Activated CD4-positive, alpha-beta memory T cell treated with anti-CD3 and anti-CD28 coated beads for 36 hours (primary cell): ENCODE results near the gene ETFA. TPM values are rescaled to one million over a fixed set of nuclear protein-coding genes. Genes with fewer than 3 reads are reported as not detected.

Experiments
- CTCF ChIA-PET: fragments of 350-600 bp; sonication (Branson Sonifier 250); formaldehyde crosslinking; loops from one replicate; lab custom pipeline; 2021; ENCODE audit warnings: antibody characterized with exemption, inconsistent platforms; lab: Charles Lee
- POLR2A ChIA-PET: fragments of 350-600 bp; sonication (Branson Sonifier 250); formaldehyde crosslinking; loops from one replicate; lab custom pipeline; 2021; ENCODE audit warnings: antibody characterized with exemption; lab: Charles Lee
- DNase-seq: peaks from one replicate; pipeline ENCODE4 v3.0.0-alpha.2; 2020
- H3K27ac Mint-ChIP-seq: one replicate; pipeline ENCODE4 v1.8.0; 2021; ENCODE audit warnings: mixed read lengths
- H3K27me3 Mint-ChIP-seq: one replicate; pipeline ENCODE4 v1.8.0; 2021; ENCODE audit warnings: mixed read lengths
- H3K36me3 Mint-ChIP-seq: one replicate; pipeline ENCODE4 v1.8.0; 2021; ENCODE audit warnings: mixed read lengths
- H3K4me1 Mint-ChIP-seq: one replicate; pipeline ENCODE4 v1.8.0; 2021; ENCODE audit warnings: low read depth, mixed read lengths
- H3K4me3 Mint-ChIP-seq: one replicate; pipeline ENCODE4 v1.8.0; 2021; ENCODE audit warnings: mild to moderate bottlenecking, mixed read lengths
- H3K9me3 Mint-ChIP-seq: one replicate; pipeline ENCODE4 v1.8.0; 2021; ENCODE audit warnings: mixed read lengths
- intact Hi-C: fragments of 100-400 bp; cut with micrococcal nuclease; formaldehyde crosslinking; loops from one replicate; pipeline ENCODE4 v1.15.1; 2023
- total RNA-seq, 2 experiments: library from RNA; stranded (reverse); gene quantifications; one replicate each; pipeline ENCODE4 v1.2.3, GENCODE V29; 2021

Gene ETFA
- total RNA-seq, 2 experiments from 2014 or later: 169 to 173 TPM

- ChIA-PET CTCF (no interaction called here), POLR2A (no interaction called here)
- Mint-ChIP-seq H3K36me3 (no peaks in the 10 kb centered on the region), H3K9me3 (no peaks in the 10 kb centered on the region), H3K4me3 (peak overlapping the region; percentile 73), H3K4me1 (peaks cover 57% of the 10 kb centered on the region), H3K27me3 (peaks cover 77% of the 10 kb centered on the region), H3K27ac (no peak overlapping the region)
- intact Hi-C loops: loop anchor here (10.0 kb wide), 1 partner anchor 155 kb away; no protein-coding TSS in a partner anchor
- no peak for DNase-seq
These were observed 28.3 kb upstream of the ETFA start for GRCh38 chr15:76339305-76340197.

- POLR2A ChIA-PET: no interaction called here
- DNase-seq: no peak
- H3K4me1 Mint-ChIP-seq: peaks cover 57% of the 10 kb centered on the region
- peaks cover 76% of the 10 kb centered on the region for H3K27me3 Mint-ChIP-seq
- H3K36me3 Mint-ChIP-seq: no peaks in the 10 kb centered on the region
- H3K27ac Mint-ChIP-seq: no peak overlapping the region
- peak overlapping the region; percentile 14 for H3K4me3 Mint-ChIP-seq
- CTCF ChIA-PET: no interaction called here
- intact Hi-C loops: loop anchor here (10.0 kb wide), 1 partner anchor 154 kb away; no protein-coding TSS in a partner anchor
- H3K9me3 Mint-ChIP-seq: no peaks in the 10 kb centered on the region
These were observed 27.4 kb upstream of the ETFA start for GRCh38 chr15:76338486-76339304.

GRCh38 chr15:76337696-76338485 lies 26.6 kb upstream of the ETFA start:
- DNase-seq: no peak
- Mint-ChIP-seq H3K9me3 (no peaks in the 10 kb centered on the region), H3K36me3 (no peaks in the 10 kb centered on the region), H3K4me3 (no peak overlapping the region), H3K27ac (no peak overlapping the region), H3K27me3 (peaks cover 69% of the 10 kb centered on the region), H3K4me1 (peaks cover 53% of the 10 kb centered on the region)
- intact Hi-C loops: loop anchor here (2.0 to 10.0 kb wide), 2 partner anchors 27 to 153 kb away; partner anchors contain the start of gene ETFA
- POLR2A ChIA-PET: no interaction called here
- CTCF ChIA-PET: no interaction called here

- POLR2A ChIA-PET: no interaction called here
- H3K27me3 Mint-ChIP-seq: peaks cover 72% of the 10 kb centered on the region
These were observed 25.9 kb upstream of the ETFA start for GRCh38 chr15:76337059-76337695.

GRCh38 chr15:76336254-76337058 lies 25.2 kb upstream of the ETFA start, which contains the start of gene ISL2:
ISL2 (plus strand) TSS chr15:76336773; CDS start chr15:76336884, 111 bp downstream.
- peak; percentile 87 for DNase-seq
- peaks cover 65% of the 10 kb centered on the region for H3K27me3 Mint-ChIP-seq
- POLR2A ChIA-PET: interaction anchor here (0.6 to 1.7 kb wide), 3 partner anchors 9 to 920 kb away, joined by 3 to 5 read pairs (median 5); partner anchors contain the start of gene ETFA
- H3K27ac Mint-ChIP-seq: no peak within 1 kb of the TSS
- H3K4me3 Mint-ChIP-seq: peak within 1 kb of the TSS; percentile 49
- no peaks in the 10 kb centered on the region for H3K36me3 Mint-ChIP-seq
- peaks cover 44% of the 10 kb centered on the region for H3K4me1 Mint-ChIP-seq
- intact Hi-C loops: loop anchor here (1.0 to 10.0 kb wide), 3 partner anchors 26 to 595 kb away; partner anchors contain the start of genes ETFA and RCN2
- H3K9me3 Mint-ChIP-seq: no peaks in the 10 kb centered on the region
- CTCF ChIA-PET: interaction anchor here (0.7 to 0.9 kb wide), 3 partner anchors 10 to 1928 kb away, joined by 3 to 5 read pairs (median 3); partner anchors contain the start of gene DNAJA4

More at GRCh38 chr15:76337059-76337695, 25.9 kb upstream of the ETFA start:
- peak; percentile 45 for DNase-seq
- intact Hi-C loops: loop anchor here (2.0 to 10.0 kb wide), 2 partner anchors 26 to 152 kb away; partner anchors contain the start of gene ETFA
- no peaks in the 10 kb centered on the region for H3K36me3 Mint-ChIP-seq
- H3K4me3 Mint-ChIP-seq: peak overlapping the region; percentile 49
- CTCF ChIA-PET: no interaction called here
- H3K27ac Mint-ChIP-seq: no peak overlapping the region
- H3K4me1 Mint-ChIP-seq: peaks cover 51% of the 10 kb centered on the region
- no peaks in the 10 kb centered on the region for H3K9me3 Mint-ChIP-seq

GRCh38 chr15:76335307-76336253 lies 24.3 kb upstream of the ETFA start:
- no peak overlapping the region for H3K27ac Mint-ChIP-seq
- H3K4me1 Mint-ChIP-seq: peaks cover 39% of the 10 kb centered on the region
- no peaks in the 10 kb centered on the region for H3K9me3 Mint-ChIP-seq
- no peaks in the 10 kb centered on the region for H3K36me3 Mint-ChIP-seq
- H3K27me3 Mint-ChIP-seq: peaks cover 61% of the 10 kb centered on the region
- ChIA-PET POLR2A (interaction anchor here (0.6 to 1.7 kb wide), 3 partner anchors 9 to 921 kb away, joined by 3 to 5 read pairs (median 5); partner anchors contain the start of gene ETFA), CTCF (interaction anchor here (0.7 to 0.9 kb wide), 3 partner anchors 11 to 1928 kb away, joined by 3 to 5 read pairs (median 3); partner anchors contain the start of gene DNAJA4)
- peak overlapping the region; percentile 49 for H3K4me3 Mint-ChIP-seq
- intact Hi-C loops: loop anchor here (1.0 to 10.0 kb wide), 3 partner anchors 25 to 596 kb away; partner anchors contain the start of genes ETFA and RCN2
- peak; percentile 38 for DNase-seq

- ChIA-PET POLR2A (interaction anchor here (1.7 kb wide), 1 partner anchor 10 kb away, joined by 5 read pairs; no protein-coding TSS in a partner anchor), CTCF (interaction anchor here (1.2 kb wide), 2 partner anchors 99 to 143 kb away, joined by 3 to 6 read pairs; no protein-coding TSS in a partner anchor)
- intact Hi-C loops: loop anchor here (5.0 to 10.0 kb wide), 2 partner anchors 97 to 150 kb away; no protein-coding TSS in a partner anchor
- H3K4me1 Mint-ChIP-seq: peaks cover 30% of the 10 kb centered on the region
- peaks cover 59% of the 10 kb centered on the region for H3K27me3 Mint-ChIP-seq
- peak overlapping the region; percentile 49 for H3K4me3 Mint-ChIP-seq
- H3K27ac Mint-ChIP-seq: no peak overlapping the region
- H3K36me3 Mint-ChIP-seq: no peaks in the 10 kb centered on the region
- no peaks in the 10 kb centered on the region for H3K9me3 Mint-ChIP-seq
- DNase-seq: no peak
These were observed 23.4 kb upstream of the ETFA start for GRCh38 chr15:76334438-76335306.

GRCh38 chr15:76333720-76334437 lies 22.6 kb upstream of the ETFA start:
- H3K4me1 Mint-ChIP-seq: peaks cover 27% of the 10 kb centered on the region
- no peak overlapping the region for H3K27ac Mint-ChIP-seq
- DNase-seq: no peak
- CTCF ChIA-PET: interaction anchor here (1.2 kb wide), 2 partner anchors 98 to 143 kb away, joined by 3 to 6 read pairs; no protein-coding TSS in a partner anchor
- H3K36me3 Mint-ChIP-seq: no peaks in the 10 kb centered on the region
- peaks cover 56% of the 10 kb centered on the region for H3K27me3 Mint-ChIP-seq
- H3K9me3 Mint-ChIP-seq: no peaks in the 10 kb centered on the region
- POLR2A ChIA-PET: no interaction called here
- no peak overlapping the region for H3K4me3 Mint-ChIP-seq
- intact Hi-C loops: loop anchor here (5.0 to 10.0 kb wide), 2 partner anchors 97 to 149 kb away; no protein-coding TSS in a partner anchor
